NCI-H1092 (cell line): Measurements from ENCODE around the gene MIX23.

Experiments used
- DNase-seq: peaks from one replicate; lab custom pipeline; 2025; lab: John Stamatoyannopoulos, UW

MIX23 gene

DNA sequence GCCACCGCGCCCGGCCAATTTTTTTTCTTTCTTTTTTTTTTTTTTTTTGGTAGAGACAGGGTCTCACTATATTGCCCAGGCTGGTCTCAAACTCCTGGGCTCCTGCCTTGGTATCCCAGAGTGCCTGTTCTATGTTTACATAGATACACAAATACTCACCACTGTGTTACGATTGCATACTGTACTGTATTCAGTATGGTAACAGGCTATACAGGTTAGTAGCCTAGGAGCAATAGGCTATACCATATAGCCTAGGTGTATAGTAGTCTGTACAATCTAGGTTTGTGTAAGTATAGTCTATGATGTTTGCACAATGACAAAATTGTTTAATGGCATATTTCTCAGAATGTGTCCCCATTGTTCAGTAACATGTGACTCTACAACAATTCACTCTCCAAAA lies 31.4 kb downstream of the MIX23 start:
- DNase-seq, result no peak

- no peak for DNase-seq
Observed at GRCh38 chr3:122350814-122351418, 32.1 kb downstream of the MIX23 start.

DNA sequence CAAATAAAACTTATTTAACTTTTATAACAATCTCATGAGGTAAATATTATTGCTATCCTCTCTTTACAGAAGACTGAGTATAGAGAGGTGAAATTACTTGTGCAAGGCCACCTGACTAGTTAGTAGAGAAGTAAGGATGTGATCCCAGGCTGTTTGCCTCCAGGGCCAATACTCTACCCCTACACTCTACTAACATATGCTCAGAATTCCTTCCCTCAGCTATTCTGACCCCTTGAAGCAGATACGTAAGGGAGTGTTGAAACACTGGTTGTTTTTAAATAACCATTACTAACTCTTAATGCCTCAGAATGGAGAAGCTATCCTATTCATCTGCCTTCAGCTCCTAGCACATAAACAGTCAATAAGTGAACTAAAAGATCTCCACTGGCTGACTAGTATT lies 33.9 kb downstream of the MIX23 start:
- DNase-seq, result no peak

DNA sequence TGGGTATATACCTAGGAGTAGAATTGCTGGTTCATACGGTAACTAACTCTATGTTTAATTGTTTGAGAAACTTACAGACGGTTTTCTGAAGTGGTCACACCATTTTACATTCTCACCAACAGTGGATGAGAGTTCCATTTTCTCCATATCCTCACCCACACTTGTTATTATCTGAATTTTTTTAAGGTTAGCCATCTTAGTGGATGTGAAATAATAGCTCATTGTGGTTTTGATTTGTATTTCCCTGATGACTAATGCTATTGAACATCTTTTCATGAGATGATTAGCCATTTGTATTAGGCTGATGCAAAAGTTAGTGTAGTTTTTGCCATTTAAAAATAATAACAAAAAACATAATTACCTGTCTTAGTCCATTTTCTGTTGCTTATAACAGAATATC lies 39.4 kb downstream of the MIX23 start:
- no peak for DNase-seq

DNA sequence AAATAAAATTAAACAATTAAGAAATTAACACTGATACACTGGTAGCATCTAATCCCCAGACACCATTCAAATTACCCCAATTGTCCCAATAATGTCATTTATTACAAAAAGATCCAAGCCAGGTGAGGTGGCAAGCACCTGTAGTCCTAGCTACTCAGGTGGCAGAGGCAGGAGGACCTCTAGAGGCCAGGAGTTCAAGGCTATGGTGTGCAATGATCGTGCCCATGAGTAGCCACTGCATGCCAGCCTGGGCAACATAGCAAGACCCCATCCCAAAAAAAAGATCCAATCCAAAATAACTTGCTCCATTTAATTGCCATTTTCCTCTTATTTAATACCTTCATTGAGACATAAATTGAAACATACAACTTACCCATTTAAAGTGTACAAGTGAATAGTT lies 40.2 kb downstream of the MIX23 start:
- DNase-seq, result no peak

- no peak for DNase-seq
Observed at GRCh38 chr3:122332551-122332950, 50.5 kb downstream of the MIX23 start.

GRCh38 chr3:122331886-122332285 lies 51.1 kb downstream of the MIX23 start:
- no peak for DNase-seq

DNA sequence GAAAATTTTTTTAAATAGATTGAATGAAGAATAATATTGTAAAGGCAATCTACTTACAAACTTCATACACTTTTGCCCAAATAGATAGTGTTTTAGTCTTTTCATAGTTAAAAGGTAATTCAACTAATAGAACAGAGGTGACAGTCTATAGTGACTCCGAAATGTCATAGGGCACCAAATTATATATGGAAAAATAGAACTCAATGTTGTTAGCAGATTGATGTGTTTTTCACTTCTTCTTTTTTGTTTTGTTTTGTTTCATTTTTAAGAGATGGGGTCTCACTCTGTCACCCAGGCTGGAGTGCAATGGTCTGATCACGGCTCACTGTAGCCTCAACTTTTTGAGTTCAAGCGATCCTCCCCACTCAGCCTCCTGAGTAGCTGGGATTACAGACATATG lies 57.3 kb downstream of the MIX23 start:
- DNase-seq, result no peak

DNA sequence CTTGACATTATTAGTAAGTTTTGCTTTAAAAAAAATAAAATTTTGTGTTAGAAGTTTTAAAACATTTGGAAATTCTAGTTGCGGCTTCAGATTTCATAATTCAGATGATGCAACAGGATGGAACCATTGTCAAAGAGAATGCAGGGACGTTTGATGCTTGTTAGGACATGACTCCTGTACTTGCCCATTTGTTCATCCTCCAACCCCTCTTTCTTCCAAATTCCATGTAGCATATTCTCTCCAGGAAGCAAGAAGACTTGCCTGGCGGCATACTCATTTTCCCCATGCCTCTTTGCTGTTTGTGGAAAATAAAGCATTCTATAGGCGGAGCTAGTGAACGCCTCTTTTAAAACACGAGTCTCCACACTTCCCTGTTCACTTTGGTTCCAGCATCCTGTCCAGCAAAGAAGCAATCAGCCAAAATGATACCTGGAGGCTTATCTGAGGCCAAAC lies 58.1 kb downstream of the MIX23 start, which contains the start of gene CSTA:
CSTA (plus strand) TSS at position 378 of the 453 bp plus-strand sequence; CDS start at position 423, 45 bp downstream.
- DNase-seq, result no peak

- DNase-seq, result no peak
Observed at GRCh38 chr3:122322095-122323075, 60.6 kb downstream of the MIX23 start.

GRCh38 chr3:122318620-122319019 lies 64.4 kb downstream of the MIX23 start:
- no peak for DNase-seq

- DNase-seq, result no peak
Observed at GRCh38 chr3:122316368-122316767, 66.7 kb downstream of the MIX23 start.

DNA sequence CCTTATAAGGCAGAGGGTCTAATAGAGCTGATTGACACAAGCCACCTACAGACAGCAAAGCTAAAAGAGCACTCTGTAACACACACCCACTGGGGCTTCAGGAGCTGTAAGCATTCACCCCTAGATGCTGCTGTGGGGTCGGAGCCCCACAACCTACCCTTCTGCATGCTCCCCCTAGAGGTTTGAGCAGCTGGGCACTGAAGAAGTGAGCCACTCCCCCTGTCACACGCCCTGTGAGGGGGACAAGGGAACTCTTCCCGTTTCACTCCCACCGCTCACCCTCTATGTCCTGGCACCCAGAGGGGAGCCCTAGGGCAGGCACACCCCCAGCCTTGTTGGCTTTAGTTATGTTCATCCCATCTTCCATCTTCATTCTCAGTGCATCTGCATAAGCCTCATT lies 67.4 kb downstream of the MIX23 start:
- DNase-seq, result no peak

- no peak for DNase-seq
Observed at GRCh38 chr3:122314228-122314876, 68.7 kb downstream of the MIX23 start.

- DNase-seq, result no peak
Observed at GRCh38 chr3:122313281-122313680, 69.8 kb downstream of the MIX23 start.

GRCh38 chr3:122312826-122313225 lies 70.2 kb downstream of the MIX23 start:
- DNase-seq, result no peak

DNA sequence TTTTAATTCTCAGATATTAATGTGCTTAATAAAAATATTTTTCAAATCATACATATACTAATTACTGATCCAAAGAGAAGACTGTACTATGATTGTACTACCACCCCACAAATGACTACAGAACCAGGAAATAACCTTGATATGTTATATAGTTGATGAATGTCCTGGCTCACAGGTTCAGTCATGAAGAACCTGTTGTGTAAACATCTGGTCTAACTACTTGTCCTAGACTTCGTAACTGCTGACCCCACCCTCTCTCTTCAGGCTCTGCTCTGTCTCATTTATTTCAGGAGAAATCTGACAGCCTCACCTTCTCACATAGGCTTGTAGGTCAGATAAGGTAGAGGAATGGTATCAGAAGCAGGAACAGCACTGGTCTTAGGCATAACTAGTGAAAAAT lies 72.7 kb downstream of the MIX23 start:
- no peak for DNase-seq
